Muscle of arm (tissue), 14 donors: ENCODE measurements around the gene MUCL1. TPM values are rescaled to one million over a fixed set of nuclear protein-coding genes. Genes with fewer than 3 reads are reported as not detected.
A peak's percentile ranks its signal among the peaks of the same experiment; 100 is the strongest.
"Not testable (repeated sequence)": the region's sequence is repeated elsewhere in the genome, so short reads cannot be mapped to it uniquely, and the experiment has no call there.

Source experiments
- DNase-seq: peaks from one replicate; pipeline ENCODE4 v3.0.0-alpha.2; 2013
- long read RNA-seq, 11 donors: transcript quantifications; one replicate each; lab custom pipeline, GENCODE V29; 2026
- polyA plus RNA-seq, 12 donors: library from polyadenylated mRNA; unstranded; fragments of 120-200 nt; gene quantifications; one replicate each; pipeline ENCODE4 v1.2.1, GENCODE V29; 2013; ENCODE audit not compliant: insufficient read length in 12 of 12

MUCL1 gene
- polyA plus RNA-seq, result not detected
- long read RNA-seq, donor 1, result 0 reads
- long read RNA-seq, donor 2, result 0 reads
- long read RNA-seq, donor 3, result 0 reads
- long read RNA-seq, donor 4, result 0 reads
- long read RNA-seq, donor 5, result 0 reads
- long read RNA-seq, donor 6, result 0 reads
- long read RNA-seq, donor 7, result 0 reads
- long read RNA-seq, donor 8, result 0 reads
- long read RNA-seq, donor 9, result 0 reads
- long read RNA-seq, donor 10, result 0 reads
- long read RNA-seq, donor 11, result 0 reads

DNA sequence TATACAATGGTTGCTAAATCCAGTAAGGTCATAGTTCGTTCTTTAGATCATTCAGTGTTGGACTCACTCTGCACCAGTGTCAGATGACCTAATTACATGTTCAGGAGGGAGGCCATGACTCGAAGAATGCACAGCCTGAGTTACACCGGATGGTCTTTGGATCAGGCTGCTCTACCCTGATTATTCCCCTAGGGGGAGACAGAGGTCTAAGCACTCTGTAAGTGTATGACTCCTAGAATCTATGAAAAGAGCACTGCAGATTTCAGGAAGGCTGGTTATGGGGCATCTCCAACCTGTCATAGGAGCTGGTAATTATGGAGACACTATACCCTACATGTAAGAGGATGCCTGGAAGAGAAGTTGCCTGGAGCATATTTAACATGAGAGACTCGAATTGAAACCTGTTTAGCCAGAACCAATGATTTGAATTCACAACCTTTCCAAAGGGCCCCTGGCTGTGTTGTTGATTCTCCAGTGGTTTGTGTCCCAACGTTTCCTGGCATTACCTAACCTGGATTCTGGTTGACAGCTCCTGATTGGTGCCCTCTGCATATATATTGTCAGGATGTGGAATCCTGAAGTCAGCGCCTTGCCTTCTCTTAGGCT is at the start of gene MUCL1:
TSS of gene MUCL1 (plus strand) at position 584 of the 606 bp plus-strand sequence. CDS start 67 bp downstream, outside the sequence.
- peak; percentile 12 for DNase-seq

- DNase-seq, result no peak
Observed at GRCh38 chr12:54821676-54822075, 32.6 kb upstream of the MUCL1 start.

DNA sequence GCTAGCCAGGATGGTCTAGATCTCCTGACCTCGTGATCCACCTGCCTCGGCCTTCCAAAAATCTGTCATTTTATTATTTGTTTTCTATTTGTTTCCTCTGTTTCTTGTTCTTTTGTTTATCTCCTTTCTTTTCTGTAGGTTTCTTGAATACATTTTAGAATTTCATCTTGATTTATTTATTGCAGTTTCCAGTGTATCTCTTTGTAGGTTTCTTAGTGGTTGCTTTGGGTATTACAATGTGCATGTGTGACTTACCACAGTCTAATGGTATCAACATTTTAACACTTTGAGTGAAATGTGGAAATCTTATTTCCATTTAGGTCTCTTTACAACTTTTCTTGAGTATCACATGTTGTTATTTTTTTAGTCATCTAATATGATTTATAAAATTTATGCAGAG is 29.9 kb upstream of the MUCL1 start:
- DNase-seq, result no peak

GRCh38 chr12:54829511-54829910 is 24.8 kb upstream of the MUCL1 start:
- DNase-seq, result no peak

DNA sequence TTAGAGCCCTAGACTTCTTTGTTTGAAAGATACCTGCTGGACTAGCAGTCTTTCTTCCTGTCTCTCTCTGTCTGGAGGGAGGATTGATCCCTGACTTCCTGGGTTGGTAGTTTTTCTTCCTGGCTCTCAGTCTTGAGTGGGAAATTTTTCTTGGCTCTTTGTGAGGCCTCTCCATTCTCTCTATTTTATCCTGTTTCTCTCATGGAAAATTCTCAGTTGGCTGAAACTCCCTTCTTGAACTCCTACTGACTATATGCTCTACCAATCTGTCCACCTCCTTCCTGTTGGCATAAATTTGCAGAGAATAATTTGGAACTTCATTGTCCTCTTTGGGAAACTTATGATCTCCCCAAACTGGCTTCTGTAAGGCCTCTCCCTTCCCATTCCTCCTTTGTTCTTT is 24.1 kb upstream of the MUCL1 start:
- no peak for DNase-seq

DNA sequence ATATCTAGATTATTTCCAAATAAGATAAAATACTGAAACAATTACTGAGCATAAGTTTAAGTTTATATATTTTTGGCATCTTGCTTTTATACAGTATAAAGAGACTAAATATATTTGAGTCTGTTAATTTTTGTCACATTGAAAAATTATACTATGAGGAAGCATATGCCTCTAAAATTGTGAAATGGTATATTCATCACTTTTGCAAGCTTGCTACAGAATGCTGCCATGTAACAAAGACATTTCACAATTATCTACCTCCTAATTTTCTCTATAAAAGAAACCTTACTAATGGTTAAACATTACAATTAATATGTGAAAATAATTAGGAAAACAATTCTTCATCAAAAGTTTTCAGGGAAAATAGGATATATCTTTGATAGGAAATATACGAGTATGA is 22.7 kb upstream of the MUCL1 start:
- DNase-seq, result no peak

DNA sequence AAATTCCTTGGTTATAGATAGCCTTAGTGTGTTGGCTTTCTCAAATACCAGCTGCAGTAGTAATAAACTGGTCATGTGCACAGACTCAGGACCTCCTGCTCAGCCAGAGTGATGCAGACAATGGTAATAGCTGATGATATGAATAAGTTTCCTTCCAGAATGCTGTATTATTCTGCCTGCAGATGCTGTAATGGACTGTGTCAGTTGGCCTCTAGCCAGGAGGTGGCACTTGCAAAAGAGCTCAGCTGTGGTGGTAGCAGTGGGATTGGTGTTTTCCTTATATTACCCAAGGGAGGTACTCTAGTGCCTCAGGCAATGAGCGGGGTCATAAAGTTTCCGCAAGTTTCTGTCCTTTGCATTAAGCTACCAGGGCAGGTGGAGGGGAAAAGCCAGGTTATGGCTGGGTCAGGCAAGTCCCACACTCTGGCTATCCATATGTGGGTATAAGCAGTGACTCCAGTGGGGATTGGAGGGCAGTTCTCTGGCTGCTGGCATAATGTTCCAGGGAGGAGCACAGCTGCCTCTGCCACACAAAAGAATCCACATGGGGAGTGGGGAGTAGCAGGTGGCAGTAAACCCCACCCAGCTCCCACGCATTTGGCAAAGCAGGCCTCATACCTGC is 14.0 kb upstream of the MUCL1 start:
- no peak for DNase-seq

GRCh38 chr12:54857406-54857805 is 3.1 kb downstream of the MUCL1 start:
- DNase-seq, result no peak

- DNase-seq, result no peak
Observed at GRCh38 chr12:54858562-54858961, 4.2 kb downstream of the MUCL1 start.

GRCh38 chr12:54859502-54859901 is 5.2 kb downstream of the MUCL1 start:
- DNase-seq, result no peak

DNA sequence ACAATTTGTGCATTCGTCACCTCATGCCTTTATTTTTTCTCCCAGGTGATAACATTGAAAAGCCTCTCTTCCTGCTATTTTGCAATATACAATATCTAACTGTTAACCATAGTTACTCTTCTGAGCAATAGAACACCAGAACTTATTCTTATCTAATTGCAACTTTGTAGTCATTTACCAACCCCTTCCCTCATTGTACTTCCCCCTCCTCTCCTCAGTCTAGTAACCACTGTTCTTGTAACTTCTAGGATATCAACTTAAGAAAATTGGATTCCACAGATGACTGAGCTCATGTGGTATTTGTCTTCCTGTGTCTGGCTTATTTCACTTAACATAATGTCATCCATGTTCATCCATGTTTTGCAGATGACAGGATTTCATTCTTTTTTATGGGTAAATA is 7.6 kb downstream of the MUCL1 start:
- DNase-seq, result no peak

- DNase-seq, result no peak
Observed at GRCh38 chr12:54863948-54864618, 9.8 kb downstream of the MUCL1 start.

- no peak for DNase-seq
Observed at GRCh38 chr12:54865683-54866324, 11.5 kb downstream of the MUCL1 start.

DNA sequence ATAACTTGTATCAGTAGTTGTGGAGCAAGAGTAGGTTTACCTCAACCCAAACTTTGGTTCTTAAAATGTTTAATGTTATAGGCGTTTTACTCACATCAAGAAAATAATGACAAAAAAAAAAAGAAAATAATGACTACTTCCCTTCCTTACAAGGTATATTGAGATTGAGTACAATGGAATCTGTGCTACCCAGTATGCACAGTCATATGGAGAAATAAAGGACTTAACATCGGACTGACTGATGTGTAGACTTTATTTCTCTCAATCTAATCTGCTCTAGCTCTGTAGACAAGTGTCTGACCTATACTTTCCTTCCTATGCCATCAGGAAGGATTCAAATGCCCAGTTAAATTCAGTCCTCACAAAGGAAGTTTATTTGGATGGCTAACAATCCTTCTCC is 14.4 kb downstream of the MUCL1 start:
- DNase-seq, result no peak

GRCh38 chr12:54870048-54870447 is 15.7 kb downstream of the MUCL1 start:
- DNase-seq, result no peak

- DNase-seq, result no peak
Observed at GRCh38 chr12:54870617-54871016, 16.3 kb downstream of the MUCL1 start.

GRCh38 chr12:54879150-54879549 is 24.8 kb downstream of the MUCL1 start:
- DNase-seq, result no peak

- DNase-seq, result no peak
Observed at GRCh38 chr12:54879579-54879978, 25.3 kb downstream of the MUCL1 start.

GRCh38 chr12:54882079-54882478 is 27.8 kb downstream of the MUCL1 start:
- no peak for DNase-seq

DNA sequence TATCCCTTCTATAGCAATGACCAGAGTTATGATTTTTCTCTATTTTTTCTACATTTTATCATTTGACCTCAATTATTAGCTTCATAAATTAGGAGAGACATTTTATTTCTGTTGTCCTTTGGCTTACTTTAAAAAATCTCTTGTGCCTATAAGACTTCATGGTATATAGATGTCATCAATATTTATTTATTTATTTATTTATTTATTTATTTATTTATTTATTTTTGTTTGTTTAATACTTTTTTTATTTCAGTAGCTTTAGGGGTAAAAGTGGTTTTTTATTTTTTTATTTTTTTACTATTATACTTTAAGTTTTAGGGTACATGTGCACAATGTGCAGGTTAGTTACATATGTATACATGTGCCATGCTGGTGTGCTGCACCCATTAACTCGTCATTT is 28.3 kb downstream of the MUCL1 start:
- not testable (repeated sequence) for DNase-seq

DNA sequence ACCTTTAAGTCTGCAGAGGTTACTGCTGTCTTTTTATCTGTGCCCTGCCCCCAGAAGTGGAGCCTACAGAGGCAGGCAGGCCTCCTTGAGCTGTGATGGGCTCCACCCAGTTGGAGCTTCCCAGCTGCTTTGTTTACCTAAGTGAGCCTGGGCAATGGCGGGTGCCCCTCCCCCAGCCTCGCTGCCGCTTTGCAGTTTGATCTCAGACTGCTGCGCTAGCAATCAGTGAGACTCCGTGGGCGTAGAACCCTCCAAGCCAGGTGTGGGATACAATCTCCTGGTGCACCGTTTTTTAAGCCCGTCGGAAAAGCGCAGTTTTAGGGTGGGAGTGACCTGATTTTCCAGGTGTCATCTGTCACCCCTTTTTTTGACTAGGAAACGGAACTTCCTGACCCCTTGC is 34.1 kb downstream of the MUCL1 start:
- not testable (repeated sequence) for DNase-seq

- no peak for DNase-seq
Observed at GRCh38 chr12:54890339-54890738, 36.0 kb downstream of the MUCL1 start.
